Hepatocyte (in vitro differentiated cells): ENCODE data around the gene CCL16. TPM values are rescaled to one million over a fixed set of nuclear protein-coding genes. Genes with fewer than 3 reads are reported as not detected.

Experiments
- DNase-seq: peaks from one replicate; pipeline ENCODE4 v3.0.0-alpha.2; 2016; ENCODE audit warnings: low spot score
- H2AFZ ChIP-seq: fragments of 200-600 bp; sonication (generic); 2 replicates; pipeline ENCODE4 v1.6.0; 2016; ENCODE audit warnings: antibody characterized with exemption, mild to moderate bottlenecking
- H3K27ac ChIP-seq: fragments of 200-600 bp; sonication (generic); 2 replicates; pipeline ENCODE4 v1.5.1; 2016; ENCODE audit warnings: mild to moderate bottlenecking
- H3K27me3 ChIP-seq: fragments of 200-600 bp; sonication (generic); 2 replicates; pipeline ENCODE4 v1.6.1; 2016
- H3K36me3 ChIP-seq: fragments of 200-600 bp; sonication (generic); replicated peaks from 2 replicates; pipeline ENCODE4 v1.5.1; 2016; ENCODE audit warnings: low read depth; ENCODE audit not compliant: insufficient read depth
- H3K4me1 ChIP-seq: fragments of 200-600 bp; sonication (generic); 2 replicates; pipeline ENCODE4 v1.5.1; 2016; ENCODE audit warnings: mild to moderate bottlenecking, moderate library complexity; ENCODE audit not compliant: insufficient read depth
- H3K4me2 ChIP-seq: fragments of 200-600 bp; sonication (generic); 2 replicates; pipeline ENCODE4 v1.6.0; 2016
- H3K4me3 ChIP-seq: fragments of 200-600 bp; sonication (generic); 2 replicates; pipeline ENCODE4 v1.5.1; 2016; ENCODE audit warnings: mild to moderate bottlenecking
- H3K79me2 ChIP-seq: fragments of 200-600 bp; sonication (generic); 2 replicates; pipeline ENCODE4 v1.6.0; 2017; ENCODE audit warnings: mild to moderate bottlenecking
- H3K9me2 ChIP-seq: fragments of 200-600 bp; sonication (generic); replicated peaks from 2 replicates; pipeline ENCODE4 v1.6.0; 2017; ENCODE audit warnings: mild to moderate bottlenecking; ENCODE audit not compliant: insufficient read depth
- H3K9me3 ChIP-seq: fragments of 200-600 bp; sonication (generic); 2 replicates; pipeline ENCODE4 v1.5.1; 2016; ENCODE audit warnings: low read depth, mild to moderate bottlenecking
- H4K20me1 ChIP-seq: fragments of 200-600 bp; sonication (generic); 2 replicates; pipeline ENCODE4 v1.6.0; 2016; ENCODE audit warnings: mild to moderate bottlenecking; ENCODE audit not compliant: insufficient read depth, poor library complexity, severe bottlenecking
- EZH2 ChIP-seq: fragments of 200-600 bp; sonication (generic); IDR thresholded peaks from 2 replicates; pipeline ENCODE4 v1.6.1; 2016; ENCODE audit warnings: antibody characterized with exemption, mild to moderate bottlenecking, borderline replicate concordance
- EZH2phosphoT487 ChIP-seq: fragments of 200-600 bp; sonication (generic); IDR thresholded peaks from one replicate; pipeline ENCODE4 v1.6.1; 2018; ENCODE audit warnings: antibody characterized with exemption, mild to moderate bottlenecking, low read depth, moderate library complexity; ENCODE audit not compliant: unreplicated experiment, severe bottlenecking
- WGBS: methylation state at CpG from one replicate; pipeline ENCODE4 v1.1.6; 2016; ENCODE audit warnings: low lambda C conversion rate; ENCODE audit errors: missing lambda C conversion rate; 5-methylcytosine and 5-hydroxymethylcytosine counted together
- polyA plus RNA-seq: library from polyadenylated mRNA; unstranded; fragments of >200 nt; fragmentation: Nextera tagmentation; extraction: Ambion mirVana; gene quantifications from 2 replicates; pipeline ENCODE4 v1.2.1, GENCODE V29; 2016
- total RNA-seq: library from RNA; depleted of rRNA; stranded (reverse); fragments of >200 nt; gene quantifications from 2 replicates; pipeline ENCODE4 v1.2.3, GENCODE V29; 2014
- TF ChIP-seq, protein P1 (sequence below): fragments of 200-600 bp; sonication (generic); IDR thresholded peaks from 2 replicates; pipeline ENCODE4 v1.5.1; 2016; ENCODE audit warnings: antibody characterized with exemption, mild to moderate bottlenecking; ENCODE audit not compliant: poor library complexity

The CCL16 gene
- total and polyA plus RNA-seq, 2 experiments from 2014 or later, result not detected

DNA sequence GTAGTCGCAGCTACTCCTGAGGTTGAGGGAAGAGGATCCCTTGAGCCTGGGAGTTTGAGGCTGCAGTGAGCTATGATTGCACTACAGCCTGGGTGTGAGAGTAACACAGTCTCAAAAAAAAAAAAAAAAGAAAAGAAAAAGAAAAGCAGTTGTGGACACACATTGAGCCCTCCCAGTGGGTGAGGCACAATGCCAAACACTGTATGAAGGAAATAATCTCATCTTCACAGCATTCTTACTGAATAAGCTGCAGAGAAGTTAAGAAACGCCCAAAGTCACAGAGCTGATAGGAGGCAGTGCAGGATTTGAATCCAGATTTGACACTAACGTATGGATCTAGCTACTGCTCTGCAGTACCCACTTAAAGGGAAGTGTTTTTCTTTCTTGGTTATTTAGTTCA is 31.9 kb downstream of the CCL16 start:
- Histone ChIP-seq H3K36me3 (no peaks in the 10 kb centered on the region), H4K20me1 (no peaks in the 10 kb centered on the region), H3K27ac (no peak overlapping the region), H3K4me1 (no peaks in the 10 kb centered on the region), H3K79me2 (no peaks in the 10 kb centered on the region), H3K9me2 (no peaks in the 10 kb centered on the region), H3K4me3 (no peak overlapping the region), H3K27me3 (no peaks in the 10 kb centered on the region), H2AFZ (no peak overlapping the region), H3K4me2 (no peak overlapping the region), H3K9me3 (no peaks in the 10 kb centered on the region)
- TF ChIP-seq, protein P1, sequence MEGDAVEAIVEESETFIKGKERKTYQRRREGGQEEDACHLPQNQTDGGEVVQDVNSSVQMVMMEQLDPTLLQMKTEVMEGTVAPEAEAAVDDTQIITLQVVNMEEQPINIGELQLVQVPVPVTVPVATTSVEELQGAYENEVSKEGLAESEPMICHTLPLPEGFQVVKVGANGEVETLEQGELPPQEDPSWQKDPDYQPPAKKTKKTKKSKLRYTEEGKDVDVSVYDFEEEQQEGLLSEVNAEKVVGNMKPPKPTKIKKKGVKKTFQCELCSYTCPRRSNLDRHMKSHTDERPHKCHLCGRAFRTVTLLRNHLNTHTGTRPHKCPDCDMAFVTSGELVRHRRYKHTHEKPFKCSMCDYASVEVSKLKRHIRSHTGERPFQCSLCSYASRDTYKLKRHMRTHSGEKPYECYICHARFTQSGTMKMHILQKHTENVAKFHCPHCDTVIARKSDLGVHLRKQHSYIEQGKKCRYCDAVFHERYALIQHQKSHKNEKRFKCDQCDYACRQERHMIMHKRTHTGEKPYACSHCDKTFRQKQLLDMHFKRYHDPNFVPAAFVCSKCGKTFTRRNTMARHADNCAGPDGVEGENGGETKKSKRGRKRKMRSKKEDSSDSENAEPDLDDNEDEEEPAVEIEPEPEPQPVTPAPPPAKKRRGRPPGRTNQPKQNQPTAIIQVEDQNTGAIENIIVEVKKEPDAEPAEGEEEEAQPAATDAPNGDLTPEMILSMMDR, result no peak
- TF ChIP-seq EZH2phosphoT487, result no peak
- no peak for TF ChIP-seq EZH2
- no peak for DNase-seq
- 94% methylated on average over 3 of the region's 3 CpGs for WGBS

GRCh38 chr17:35948092-35948491 is 33.2 kb downstream of the CCL16 start:
- Histone ChIP-seq H3K4me3 (no peak overlapping the region), H3K79me2 (no peaks in the 10 kb centered on the region), H3K4me2 (no peak overlapping the region), H3K9me3 (no peaks in the 10 kb centered on the region), H3K27me3 (no peaks in the 10 kb centered on the region), H4K20me1 (no peaks in the 10 kb centered on the region), H3K9me2 (no peaks in the 10 kb centered on the region), H3K36me3 (no peaks in the 10 kb centered on the region), H3K27ac (no peak overlapping the region), H2AFZ (no peak overlapping the region), H3K4me1 (peaks cover 3% of the 10 kb centered on the region)
- WGBS, result 90% methylated on average over 7 of the region's 7 CpGs
- no peak for DNase-seq
- TF ChIP-seq, protein P1, result no peak
- TF ChIP-seq EZH2 (no peak), EZH2phosphoT487 (no peak)

DNA sequence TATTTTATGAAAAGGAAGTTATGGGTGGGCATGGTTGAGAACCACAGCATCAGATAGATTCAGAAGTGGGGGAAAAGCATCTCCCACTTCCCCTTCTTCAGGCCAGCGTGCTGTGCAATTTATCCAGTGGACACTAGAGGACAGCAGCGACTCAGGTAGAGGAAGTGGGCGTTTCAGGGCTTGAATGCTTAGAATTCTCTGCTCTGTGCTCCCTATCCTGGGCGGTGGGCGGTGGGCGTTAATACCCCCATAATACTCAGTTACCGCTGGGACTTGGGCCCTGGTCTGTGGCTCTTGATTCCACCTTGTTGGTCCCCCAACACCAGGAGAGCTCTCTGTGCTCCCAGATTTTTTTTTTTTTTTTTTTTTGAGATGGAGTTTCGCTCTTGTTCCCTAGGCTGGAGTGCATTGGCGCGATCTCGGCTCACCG is 34.1 kb downstream of the CCL16 start:
- H3K4me3 ChIP-seq, result no peak overlapping the region
- H3K9me2 ChIP-seq, result no peaks in the 10 kb centered on the region
- H3K27ac ChIP-seq, result no peak overlapping the region
- WGBS, result 20% methylated on average over 9 of the region's 12 CpGs
- no peaks in the 10 kb centered on the region for H3K9me3 ChIP-seq
- H3K4me1 ChIP-seq, result peaks cover 12% of the 10 kb centered on the region
- no peaks in the 10 kb centered on the region for H3K36me3 ChIP-seq
- H2AFZ ChIP-seq, result no peak overlapping the region
- peak; percentile 76 for DNase-seq
- no peaks in the 10 kb centered on the region for H3K27me3 ChIP-seq
- H3K79me2 ChIP-seq, result no peaks in the 10 kb centered on the region
- TF ChIP-seq, protein P1, result peak; percentile 78
- TF ChIP-seq EZH2, result no peak
- no peaks in the 10 kb centered on the region for H4K20me1 ChIP-seq
- peak overlapping the region; percentile 47 for H3K4me2 ChIP-seq

- DNase-seq, result no peak
- Histone ChIP-seq H3K9me2 (no peaks in the 10 kb centered on the region), H4K20me1 (no peaks in the 10 kb centered on the region), H3K4me3 (no peak overlapping the region), H2AFZ (no peak overlapping the region), H3K27ac (no peak overlapping the region), H3K4me2 (no peak overlapping the region), H3K27me3 (no peaks in the 10 kb centered on the region), H3K9me3 (no peaks in the 10 kb centered on the region), H3K36me3 (no peaks in the 10 kb centered on the region), H3K79me2 (no peaks in the 10 kb centered on the region), H3K4me1 (peaks cover 13% of the 10 kb centered on the region)
- WGBS, result 90% methylated on average over 4 of the region's 4 CpGs
- TF ChIP-seq EZH2 (no peak), EZH2phosphoT487 (no peak)
- TF ChIP-seq, protein P1, result no peak
Measured at GRCh38 chr17:35944151-35944550, 37.1 kb downstream of the CCL16 start.
